Subcutaneous adipose tissue (tissue), 4 donors: ENCODE results near the gene ASB5. TPM values are rescaled to one million over a fixed set of nuclear protein-coding genes. Genes with fewer than 3 reads are reported as not detected.

Source experiments
- CTCF ChIP-seq: fragments of 450-650 bp; IDR thresholded peaks from one replicate; pipeline ENCODE4 v1.5.1; 2016; ENCODE audit warnings: low read depth, mild to moderate bottlenecking, control low read depth, antibody characterized with exemption, moderate library complexity
- total RNA-seq, 4 donors: library from RNA; depleted of rRNA; stranded (reverse); fragments of >200 nt; gene quantifications; one replicate each; pipeline ENCODE4 v1.1.0, GENCODE V29; 2016

Gene ASB5
- total RNA-seq, 4 donors from 2014 or later: not detected

GRCh38 chr4:176303938-176304337, 34.9 kb upstream of the ASB5 start:
- TF ChIP-seq CTCF: no peak

- no peak for TF ChIP-seq CTCF
Observed at GRCh38 chr4:176302283-176303275, 33.6 kb upstream of the ASB5 start.

- TF ChIP-seq CTCF: no peak
Observed at GRCh38 chr4:176300565-176300964, 31.5 kb upstream of the ASB5 start.

GRCh38 chr4:176300036-176300435, 31.0 kb upstream of the ASB5 start:
- no peak for TF ChIP-seq CTCF

GRCh38 chr4:176298664-176299063, 29.6 kb upstream of the ASB5 start:
- no peak for TF ChIP-seq CTCF

GRCh38 chr4:176293660-176294059, 24.6 kb upstream of the ASB5 start:
- no peak for TF ChIP-seq CTCF

GRCh38 chr4:176292920-176293319, 23.9 kb upstream of the ASB5 start:
- no peak for TF ChIP-seq CTCF
